DND-41 (cell line): ENCODE measurements around the gene NPTXR.
"Not testable (repeated sequence)": the region's sequence is repeated elsewhere in the genome, so short reads cannot be mapped to it uniquely, and the experiment has no call there.

ENCODE experiments used
- ATAC-seq: fragments of 200-7000 bp; cut with Tn5 transposase; 3 replicates; pipeline ENCODE4 v1.9.1; 2021; ENCODE audit warnings: low read depth; ENCODE audit not compliant: insufficient read depth
- DNase-seq: peaks from one replicate; pipeline ENCODE4 v3.0.0-alpha.2; 2020
- H2AFZ ChIP-seq: 2 replicates; pipeline ENCODE4 v1.6.0; 2012; ENCODE audit warnings: low read depth, low read length
- H3K27ac ChIP-seq: 2 replicates; pipeline ENCODE4 v1.5.1; 2012; ENCODE audit warnings: low read length, inconsistent platforms
- H3K27me3 ChIP-seq: fragments of 200-600 bp; sonication (generic); 2 replicates; pipeline ENCODE4 v1.6.0; 2012; ENCODE audit warnings: low read length, mild to moderate bottlenecking, inconsistent platforms; ENCODE audit not compliant: insufficient read depth, poor library complexity
- H3K36me3 ChIP-seq: 2 replicates; pipeline ENCODE4 v1.5.1; 2012; ENCODE audit warnings: low read length, inconsistent platforms; ENCODE audit not compliant: insufficient read depth
- H3K4me1 ChIP-seq: 2 replicates; pipeline ENCODE4 v1.5.1; 2012; ENCODE audit warnings: mild to moderate bottlenecking, low read length; ENCODE audit not compliant: insufficient read depth
- H3K4me2 ChIP-seq: 2 replicates; pipeline ENCODE4 v1.6.0; 2012; ENCODE audit warnings: mild to moderate bottlenecking, moderate library complexity, low read length, inconsistent platforms; ENCODE audit not compliant: insufficient read depth
- H3K4me3 ChIP-seq, 2 experiments: fragments of 200-600 bp in 1 of 2; shearing (Covaris generic) in 1 of 2; 2 replicates each; pipeline ENCODE4 v1.5.1; 2012 to 2016; ENCODE audit warnings: inconsistent platforms in 2 of 2, low read length in 2 of 2, mild to moderate bottlenecking in 2 of 2, low read depth in 1 of 2, moderate library complexity in 1 of 2
- H3K79me2 ChIP-seq: 2 replicates; pipeline ENCODE4 v1.6.0; 2012; ENCODE audit warnings: low read length, inconsistent platforms; ENCODE audit not compliant: insufficient read depth
- H3K9ac ChIP-seq: 2 replicates; pipeline ENCODE4 v1.6.0; 2012; ENCODE audit warnings: low read depth, mild to moderate bottlenecking, inconsistent platforms, low read length, moderate library complexity
- H3K9me3 ChIP-seq: 2 replicates; pipeline ENCODE4 v1.5.1; 2012; ENCODE audit warnings: low read length, moderate library complexity, mild to moderate bottlenecking, inconsistent platforms; ENCODE audit not compliant: insufficient read depth, severe bottlenecking
- H4K20me1 ChIP-seq: 2 replicates; pipeline ENCODE4 v1.6.0; 2012; ENCODE audit warnings: low read length; ENCODE audit not compliant: insufficient read depth
- EZH2 ChIP-seq: IDR thresholded peaks from 3 replicates; pipeline ENCODE4 v1.6.1; 2012; ENCODE audit warnings: borderline replicate concordance, low read depth, mild to moderate bottlenecking, moderate library complexity, low read length, inconsistent platforms; ENCODE audit not compliant: severe bottlenecking
- TF ChIP-seq, protein P1 (sequence below): IDR thresholded peaks from 2 replicates; pipeline ENCODE4 v1.5.1; 2012; ENCODE audit warnings: borderline replicate concordance, low read length, moderate library complexity, mild to moderate bottlenecking; ENCODE audit not compliant: poor library complexity, severe bottlenecking; ENCODE audit errors: extremely low read depth

Gene NPTXR

DNA sequence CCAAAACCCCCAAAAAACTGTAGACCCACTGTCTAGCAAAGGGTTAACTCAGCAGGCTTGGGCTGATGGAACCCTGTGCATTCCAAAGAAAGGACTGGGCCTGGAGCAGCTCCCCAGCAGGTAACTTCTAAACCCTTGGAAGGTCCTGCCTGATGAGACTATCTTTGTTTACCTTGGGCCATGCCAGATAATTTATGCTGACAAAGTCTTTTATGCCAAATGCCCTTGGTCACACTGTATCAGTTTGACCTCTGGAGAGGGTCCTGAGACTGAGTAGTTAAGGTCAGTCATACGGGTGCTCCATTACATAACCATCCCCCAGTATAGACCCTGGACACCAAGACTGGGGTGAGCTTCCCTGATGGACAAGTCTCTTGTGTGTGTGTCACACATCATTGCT is 28.0 kb downstream of the NPTXR start:
- no peak overlapping the region for H3K27ac ChIP-seq
- no peak overlapping the region for H3K4me3 ChIP-seq
- peaks cover 3% of the 10 kb centered on the region for H4K20me1 ChIP-seq
- no peak for DNase-seq
- no peak overlapping the region for H3K9ac ChIP-seq
- H3K4me2 ChIP-seq = no peak overlapping the region
- no peaks in the 10 kb centered on the region for H3K9me3 ChIP-seq
- TF ChIP-seq EZH2 = no peak
- TF ChIP-seq, protein P1, sequence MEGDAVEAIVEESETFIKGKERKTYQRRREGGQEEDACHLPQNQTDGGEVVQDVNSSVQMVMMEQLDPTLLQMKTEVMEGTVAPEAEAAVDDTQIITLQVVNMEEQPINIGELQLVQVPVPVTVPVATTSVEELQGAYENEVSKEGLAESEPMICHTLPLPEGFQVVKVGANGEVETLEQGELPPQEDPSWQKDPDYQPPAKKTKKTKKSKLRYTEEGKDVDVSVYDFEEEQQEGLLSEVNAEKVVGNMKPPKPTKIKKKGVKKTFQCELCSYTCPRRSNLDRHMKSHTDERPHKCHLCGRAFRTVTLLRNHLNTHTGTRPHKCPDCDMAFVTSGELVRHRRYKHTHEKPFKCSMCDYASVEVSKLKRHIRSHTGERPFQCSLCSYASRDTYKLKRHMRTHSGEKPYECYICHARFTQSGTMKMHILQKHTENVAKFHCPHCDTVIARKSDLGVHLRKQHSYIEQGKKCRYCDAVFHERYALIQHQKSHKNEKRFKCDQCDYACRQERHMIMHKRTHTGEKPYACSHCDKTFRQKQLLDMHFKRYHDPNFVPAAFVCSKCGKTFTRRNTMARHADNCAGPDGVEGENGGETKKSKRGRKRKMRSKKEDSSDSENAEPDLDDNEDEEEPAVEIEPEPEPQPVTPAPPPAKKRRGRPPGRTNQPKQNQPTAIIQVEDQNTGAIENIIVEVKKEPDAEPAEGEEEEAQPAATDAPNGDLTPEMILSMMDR = no peak
- peaks cover 20% of the 10 kb centered on the region for H3K27me3 ChIP-seq
- no peaks in the 10 kb centered on the region for H3K79me2 ChIP-seq
- no peaks in the 10 kb centered on the region for H3K4me1 ChIP-seq
- no peaks in the 10 kb centered on the region for H3K36me3 ChIP-seq
- no peak overlapping the region for H2AFZ ChIP-seq
- ATAC-seq = no peak

DNA sequence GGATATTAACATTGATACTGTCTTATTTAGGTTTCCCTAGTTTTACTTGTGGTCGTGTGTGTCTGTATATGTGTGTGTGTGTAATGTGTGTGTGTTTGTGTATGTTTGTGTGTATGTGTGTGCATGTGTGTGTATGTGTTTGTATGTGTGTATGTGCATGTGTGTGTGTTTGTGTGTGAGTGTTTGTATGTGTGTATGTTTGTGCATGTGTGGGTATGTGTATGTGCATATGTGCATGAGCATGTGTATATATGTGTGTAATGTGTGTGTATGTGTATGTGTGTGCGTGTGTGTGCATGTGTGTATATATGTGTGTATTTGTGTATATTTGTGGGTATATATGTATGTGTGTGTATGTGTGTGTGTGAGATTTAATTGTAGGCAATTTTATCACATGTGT is 32.6 kb downstream of the NPTXR start:
- Histone ChIP-seq H3K4me2 (no peak overlapping the region), H3K9ac (no peak overlapping the region), H3K9me3 (no peaks in the 10 kb centered on the region), H2AFZ (no peak overlapping the region), H3K27ac (no peak overlapping the region), H3K4me1 (no peaks in the 10 kb centered on the region), H3K4me3 (no peak overlapping the region), H3K27me3 (peaks cover 3% of the 10 kb centered on the region), H4K20me1 (no peaks in the 10 kb centered on the region), H3K79me2 (no peaks in the 10 kb centered on the region), H3K36me3 (no peaks in the 10 kb centered on the region)
- DNase-seq = no peak
- TF ChIP-seq, protein P1 = no peak
- no peak for TF ChIP-seq EZH2
- ATAC-seq = no peak

DNA sequence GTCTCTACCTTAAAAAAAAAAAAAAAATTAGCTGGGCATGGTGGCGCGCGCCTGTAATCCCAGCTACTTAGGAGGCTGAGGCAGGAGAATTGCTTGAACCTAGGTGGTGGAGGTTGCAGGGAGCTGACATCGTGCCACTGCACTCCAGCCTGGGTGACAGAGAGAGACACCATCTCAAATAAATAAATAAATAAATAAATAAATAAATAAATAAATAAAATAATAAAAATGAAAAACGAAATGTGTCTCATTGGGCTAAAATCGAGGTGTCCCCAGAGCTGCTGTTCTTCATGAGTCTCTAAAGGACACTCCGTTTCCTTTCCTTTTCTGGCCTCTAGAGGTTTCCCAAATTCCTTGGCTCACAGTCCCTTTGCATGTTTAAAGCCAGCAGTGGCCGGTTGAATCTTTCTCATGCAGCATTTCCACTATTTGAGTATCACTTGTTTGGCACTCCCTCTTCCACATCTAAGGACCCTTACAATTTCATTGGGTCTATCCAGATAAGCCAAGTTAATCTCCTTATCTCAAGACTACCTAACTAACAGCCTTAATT is 38.7 kb downstream of the NPTXR start:
- not testable (repeated sequence) for H2AFZ ChIP-seq, H3K4me3 ChIP-seq, H3K27ac ChIP-seq, H4K20me1 ChIP-seq, DNase-seq, H3K9ac ChIP-seq, H3K4me1 ChIP-seq, H3K27me3 ChIP-seq, H3K9me3 ChIP-seq, H3K36me3 ChIP-seq, ATAC-seq, H3K4me2 ChIP-seq, H3K79me2 ChIP-seq

DNA sequence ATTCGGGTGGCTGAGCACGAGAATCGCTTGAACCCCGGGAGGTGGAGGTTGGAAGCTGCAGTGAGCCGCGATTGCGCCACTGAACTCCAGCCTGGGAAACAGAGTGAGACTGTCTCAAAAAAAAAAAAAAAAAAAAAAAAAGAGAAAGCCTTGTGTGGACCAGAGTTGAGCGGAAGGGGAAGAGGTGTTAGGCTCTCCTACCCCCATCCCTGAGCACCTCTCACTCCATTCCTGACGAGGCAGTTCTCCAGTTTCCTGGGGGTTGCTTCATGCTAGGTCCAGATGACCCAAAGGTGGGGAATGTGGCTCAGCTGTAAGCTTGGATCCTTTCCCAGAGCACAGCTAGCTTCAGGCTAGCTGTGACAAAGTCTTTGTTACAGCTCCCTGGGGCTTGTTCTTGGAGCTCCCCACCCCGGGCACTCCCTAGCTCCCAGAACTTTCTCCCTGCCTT is 41.1 kb downstream of the NPTXR start:
- Histone ChIP-seq H3K79me2 (no peaks in the 10 kb centered on the region), H3K4me1 (no peaks in the 10 kb centered on the region), H3K27me3 (no peaks in the 10 kb centered on the region), H3K9me3 (no peaks in the 10 kb centered on the region), H3K9ac (no peak overlapping the region), H3K36me3 (no peaks in the 10 kb centered on the region), H3K4me3 (no peak overlapping the region), H4K20me1 (no peaks in the 10 kb centered on the region), H3K4me2 (no peak overlapping the region), H2AFZ (no peak overlapping the region), H3K27ac (no peak overlapping the region)
- TF ChIP-seq, protein P1 = no peak
- TF ChIP-seq EZH2 = no peak
- DNase-seq = no peak
- ATAC-seq = no peak
